Subcutaneous abdominal adipose tissue (tissue), 5 donors: Measurements from ENCODE around the gene LRRC36.
"Not testable (repeated sequence)": the region's sequence is repeated elsewhere in the genome, so short reads cannot be mapped to it uniquely, and the experiment has no call there.

ENCODE experiments used
- H3K27ac ChIP-seq: one replicate; pipeline ENCODE4 v1.7.0; 2013; ENCODE audit warnings: low read depth, mild to moderate bottlenecking, inconsistent platforms, low read length, moderate library complexity
- H3K27me3 ChIP-seq, 5 donors: one replicate each; pipeline ENCODE4 v1.7.0; 2013; ENCODE audit warnings: low read length in 5 of 5, inconsistent platforms in 1 of 5; ENCODE audit not compliant: control insufficient read depth in 5 of 5, insufficient read depth in 4 of 5
- H3K36me3 ChIP-seq, 5 donors: one replicate each; pipeline ENCODE4 v1.7.0; 2013; ENCODE audit warnings: low read length in 5 of 5; ENCODE audit not compliant: control insufficient read depth in 5 of 5, insufficient read depth in 5 of 5
- H3K4me1 ChIP-seq, 5 donors: one replicate each; pipeline ENCODE4 v1.7.0; 2013; ENCODE audit warnings: low read length in 5 of 5, mild to moderate bottlenecking in 3 of 5, moderate library complexity in 1 of 5; ENCODE audit not compliant: control insufficient read depth in 5 of 5, insufficient read depth in 5 of 5
- H3K4me3 ChIP-seq, 5 donors: one replicate each; pipeline ENCODE4 v1.7.0; 2013; ENCODE audit warnings: low read length in 5 of 5, low read depth in 1 of 5
- H3K9ac ChIP-seq, 5 donors: one replicate each; pipeline ENCODE4 v1.7.0; 2013; ENCODE audit warnings: low read length in 5 of 5, mild to moderate bottlenecking in 4 of 5, moderate library complexity in 3 of 5
- H3K9me3 ChIP-seq, 5 donors: one replicate each; pipeline ENCODE4 v1.7.0; 2013; ENCODE audit warnings: low read length in 5 of 5; ENCODE audit not compliant: control insufficient read depth in 5 of 5
- donor health status: healthy.
- donor health status: healthy.
- donor health status: healthy.
- donor health status: healthy.
- donor health status: healthy.

The LRRC36 gene

GRCh38 chr16:67361038-67361437 is 34.4 kb downstream of the LRRC36 start:
- Histone ChIP-seq H3K27ac (no peak overlapping the region), H3K9me3 (no peaks in the 10 kb centered on the region), H3K4me3 (no peak overlapping the region), H3K4me1 (peaks cover 0 to 8% (median 0%) of the 10 kb centered on the region in 5 donors), H3K27me3 (peaks cover 0 to 4% (median 0%) of the 10 kb centered on the region in 5 donors), H3K36me3 (no peaks in the 10 kb centered on the region), H3K9ac (no peak overlapping the region)

DNA sequence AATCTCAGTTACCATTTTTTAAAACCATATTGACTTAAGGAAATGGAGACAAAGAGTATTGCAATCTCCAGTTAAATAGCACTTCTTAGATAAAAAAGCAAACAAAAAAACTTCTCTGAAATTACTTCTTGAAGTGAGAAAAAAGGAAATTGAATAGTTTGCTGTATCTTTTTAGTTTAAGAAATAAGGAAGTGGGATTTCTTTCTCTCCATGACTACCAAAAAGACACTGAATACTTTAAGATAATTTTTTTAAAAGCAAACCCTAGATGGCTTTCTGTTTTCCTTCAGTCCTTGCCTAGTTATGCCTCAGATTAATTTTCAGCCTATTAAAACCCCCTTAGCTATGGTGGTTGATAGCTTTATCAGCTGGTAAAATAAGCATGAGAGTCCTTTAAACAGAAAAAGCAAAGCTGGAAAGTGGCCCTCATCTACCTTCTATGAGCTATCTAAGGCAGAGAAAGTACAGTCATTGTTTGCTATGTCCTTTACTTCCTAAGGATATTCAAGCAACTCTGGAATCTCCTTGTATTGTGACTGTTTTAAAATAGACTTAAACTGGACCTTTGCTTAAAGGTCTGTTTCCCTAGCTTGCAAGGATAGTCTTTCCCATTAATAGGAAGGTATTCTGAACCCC is 38.1 kb downstream of the LRRC36 start:
- H3K4me3 ChIP-seq = no peak overlapping the region
- peaks cover 0 to 8% (median 0%) of the 10 kb centered on the region in 5 donors for H3K4me1 ChIP-seq
- H3K9ac ChIP-seq = no peak overlapping the region
- H3K27me3 ChIP-seq = no peaks in the 10 kb centered on the region
- H3K27ac ChIP-seq = no peak overlapping the region
- H3K9me3 ChIP-seq = no peaks in the 10 kb centered on the region
- H3K36me3 ChIP-seq = no peaks in the 10 kb centered on the region

DNA sequence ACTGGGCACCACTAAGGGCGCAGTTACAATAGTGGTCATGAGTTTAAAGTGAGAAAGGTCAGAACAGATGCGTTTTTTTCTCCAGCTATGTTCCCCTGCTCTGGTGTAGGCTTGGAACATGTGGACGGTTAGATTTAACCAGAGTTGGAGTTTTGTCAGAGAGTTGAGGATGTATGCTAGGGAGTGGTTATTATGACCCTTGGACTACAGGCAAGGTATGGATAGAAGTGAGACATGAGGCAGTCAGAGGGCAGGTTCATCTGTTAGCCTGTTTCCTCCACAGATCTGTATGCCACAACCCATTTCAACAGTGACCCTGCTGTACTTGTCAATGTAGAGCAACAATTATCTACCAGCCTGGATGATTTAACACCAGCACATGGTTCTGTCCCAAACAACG is 44.0 kb downstream of the LRRC36 start:
- no peak overlapping the region for H3K4me3 ChIP-seq
- H3K4me1 ChIP-seq = no peaks in the 10 kb centered on the region
- H3K36me3 ChIP-seq = no peaks in the 10 kb centered on the region
- no peak overlapping the region for H3K9ac ChIP-seq
- H3K9me3 ChIP-seq = no peaks in the 10 kb centered on the region
- H3K27me3 ChIP-seq = no peaks in the 10 kb centered on the region
- no peak overlapping the region for H3K27ac ChIP-seq

GRCh38 chr16:67372664-67373063 is 46.0 kb downstream of the LRRC36 start:
- Histone ChIP-seq H3K9ac (no peak overlapping the region), H3K4me3 (no peak overlapping the region), H3K27ac (no peak overlapping the region)

GRCh38 chr16:67376012-67376411 is 49.4 kb downstream of the LRRC36 start:
- H3K9ac ChIP-seq, H3K27me3 ChIP-seq, H3K27ac ChIP-seq, H3K4me3 ChIP-seq, H3K36me3 ChIP-seq, H3K4me1 ChIP-seq, H3K9me3 ChIP-seq: not testable (repeated sequence)

More at GRCh38 chr16:67372664-67373063, 46.0 kb downstream of the LRRC36 start:
- Histone ChIP-seq H3K36me3 (no peaks in the 10 kb centered on the region), H3K9me3 (no peaks in the 10 kb centered on the region), H3K4me1 (no peaks in the 10 kb centered on the region), H3K27me3 (no peaks in the 10 kb centered on the region)

GRCh38 chr16:67378642-67379041 is 52.0 kb downstream of the LRRC36 start:
- Histone ChIP-seq H3K9ac (no peak overlapping the region), H3K36me3 (no peaks in the 10 kb centered on the region), H3K4me3 (no peak overlapping the region), H3K27me3 (peaks cover 0 to 2% (median 0%) of the 10 kb centered on the region in 5 donors), H3K27ac (no peak overlapping the region), H3K4me1 (no peaks in the 10 kb centered on the region), H3K9me3 (no peaks in the 10 kb centered on the region)

GRCh38 chr16:67383284-67383683 is 56.7 kb downstream of the LRRC36 start:
- Histone ChIP-seq H3K9me3 (no peaks in the 10 kb centered on the region), H3K27ac (no peak overlapping the region), H3K4me1 (no peaks in the 10 kb centered on the region), H3K27me3 (peaks cover 0 to 2% (median 0%) of the 10 kb centered on the region in 5 donors), H3K4me3 (no peak overlapping the region), H3K36me3 (no peaks in the 10 kb centered on the region), H3K9ac (no peak overlapping the region)

- H3K4me3 ChIP-seq = no peak overlapping the region
- no peaks in the 10 kb centered on the region for H3K9me3 ChIP-seq
- no peak overlapping the region for H3K27ac ChIP-seq
- peaks cover 0 to 6% (median 0%) of the 10 kb centered on the region in 5 donors for H3K36me3 ChIP-seq
- H3K27me3 ChIP-seq = peaks cover 0 to 2% (median 0%) of the 10 kb centered on the region in 5 donors
- peaks cover 0 to 9% (median 6%) of the 10 kb centered on the region in 5 donors for H3K4me1 ChIP-seq
- H3K9ac ChIP-seq = no peak overlapping the region
Observed at GRCh38 chr16:67384778-67385510, 58.3 kb downstream of the LRRC36 start.

DNA sequence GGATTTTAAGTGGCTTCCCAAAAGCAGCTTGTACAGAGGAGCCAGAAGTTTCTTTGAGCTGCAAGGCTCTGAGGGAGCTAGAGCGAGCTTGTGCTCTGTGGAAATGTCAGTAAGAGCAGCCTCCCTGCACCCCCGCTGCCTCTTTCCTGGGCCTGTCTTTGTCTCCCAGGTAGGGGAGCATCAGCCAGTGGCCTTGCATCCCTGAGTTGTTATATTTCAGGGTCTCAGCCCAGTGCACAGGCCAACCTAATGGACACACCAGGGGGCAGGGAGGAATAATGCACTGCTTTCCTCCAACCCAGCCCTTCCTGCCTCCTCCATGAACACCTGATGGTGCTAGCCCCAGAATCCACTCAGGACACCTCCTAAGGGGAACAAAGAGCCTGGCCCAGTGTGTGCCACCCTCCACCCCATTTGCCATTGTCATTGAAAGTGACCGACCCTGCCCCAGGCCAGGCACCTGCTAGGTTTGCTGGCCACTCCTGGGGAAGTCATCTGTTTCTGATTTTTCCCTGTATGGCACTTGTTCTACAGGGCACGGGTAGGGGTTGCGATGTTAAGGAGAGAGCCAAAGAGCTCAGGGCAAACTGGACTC is 60.3 kb downstream of the LRRC36 start:
- Histone ChIP-seq H3K9ac (no peak overlapping the region), H3K4me1 (peaks cover 2 to 29% (median 21%) of the 10 kb centered on the region in 5 donors), H3K27ac (no peak overlapping the region), H3K27me3 (peaks cover 0 to 17% (median 3%) of the 10 kb centered on the region in 5 donors), H3K9me3 (no peaks in the 10 kb centered on the region), H3K36me3 (peaks cover 0 to 14% (median 0%) of the 10 kb centered on the region in 5 donors), H3K4me3 (no peak overlapping the region)

DNA sequence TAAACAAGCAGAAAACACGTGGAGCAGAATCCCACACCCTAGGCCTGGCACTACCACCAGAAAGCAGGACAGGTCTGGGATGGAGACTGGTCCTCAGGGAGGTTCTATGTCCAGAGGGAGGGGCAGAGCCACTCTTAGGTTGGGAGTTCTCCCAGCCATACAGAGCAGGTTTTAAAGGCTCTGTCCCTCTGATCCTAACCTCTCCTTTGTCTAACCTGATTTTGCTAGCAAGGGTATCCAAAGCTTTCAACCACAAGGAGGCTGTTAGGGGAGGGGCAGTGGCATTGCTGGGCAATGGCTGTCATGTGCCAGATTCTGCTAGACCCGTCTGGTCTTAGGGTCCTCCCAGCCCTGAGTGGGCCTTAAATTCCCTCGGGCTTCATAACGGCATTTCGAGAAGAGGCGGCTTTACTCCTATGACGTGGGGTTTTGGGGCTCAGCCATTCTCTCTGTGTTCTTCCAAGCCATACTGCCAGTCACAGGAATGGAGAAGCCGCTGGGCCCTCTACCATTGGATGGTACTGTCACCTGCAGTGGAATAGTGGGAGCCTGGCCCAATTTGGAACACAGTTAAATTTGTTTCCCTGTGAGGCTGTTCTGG is 61.0 kb downstream of the LRRC36 start:
- H3K27ac ChIP-seq = no peak overlapping the region

More for the DNA sequence above, 61.0 kb downstream of the LRRC36 start:
- Histone ChIP-seq H3K4me1 (peaks cover 2 to 36% (median 27%) of the 10 kb centered on the region in 5 donors), H3K4me3 (no peak overlapping the region), H3K36me3 (peaks cover 0 to 14% (median 0%) of the 10 kb centered on the region in 5 donors), H3K9me3 (no peaks in the 10 kb centered on the region), H3K27me3 (peaks cover 0 to 20% (median 9%) of the 10 kb centered on the region in 5 donors), H3K9ac (no peak overlapping the region)
